ENCODE measurements around the gene MTCH1.

MTCH1 gene

DNA sequence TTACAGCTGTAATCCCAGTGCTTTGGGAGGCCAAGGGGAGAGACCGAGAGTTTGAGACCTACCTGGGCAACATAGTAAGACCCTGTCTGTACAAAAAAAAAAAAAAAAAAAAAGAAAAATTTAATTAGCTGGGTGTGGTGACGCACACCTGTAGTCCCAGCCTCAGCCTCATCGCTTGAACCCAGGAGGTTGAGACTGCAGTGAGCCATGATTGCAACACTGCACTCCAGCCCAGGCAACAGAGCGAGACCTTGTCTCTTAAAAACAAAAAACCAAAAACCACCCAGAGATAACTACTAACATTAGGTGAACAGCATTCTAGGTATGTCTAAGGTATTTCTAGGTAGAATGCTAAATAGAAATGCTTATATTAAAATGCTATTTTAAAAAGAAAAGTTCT lies 52.5 kb downstream of the MTCH1 start:
- DNase-seq (ENCODE audit: low read depth) = no peak
- no peak overlapping the region for H3K4me3 ChIP-seq (ENCODE audit: low read depth, low read length)

- no peak overlapping the region for H3K4me3 ChIP-seq (ENCODE audit: low read depth, low read length)
- no peak for DNase-seq (ENCODE audit: low read depth)
Observed at GRCh38 chr6:36933102-36933501, 52.9 kb downstream of the MTCH1 start.

GRCh38 chr6:36930483-36930882 lies 55.5 kb downstream of the MTCH1 start:
- no peak overlapping the region for H3K4me3 ChIP-seq (ENCODE audit: low read depth, low read length)
- DNase-seq (ENCODE audit: low read depth) = no peak

GRCh38 chr6:36929607-36930006 lies 56.4 kb downstream of the MTCH1 start:
- no peak overlapping the region for H3K4me3 ChIP-seq (ENCODE audit: low read depth, low read length)
- DNase-seq (ENCODE audit: low read depth) = peak; percentile 65

- DNase-seq (ENCODE audit: low read depth) = no peak
- H3K4me3 ChIP-seq (ENCODE audit: low read depth, low read length) = no peak overlapping the region
Observed at GRCh38 chr6:36929152-36929551, 56.8 kb downstream of the MTCH1 start.

- DNase-seq (ENCODE audit: low read depth) = no peak
- no peak overlapping the region for H3K4me3 ChIP-seq (ENCODE audit: low read depth, low read length)
Observed at GRCh38 chr6:36928547-36928918, 57.5 kb downstream of the MTCH1 start.

GRCh38 chr6:36927691-36928546 lies 58.1 kb downstream of the MTCH1 start:
- DNase-seq (ENCODE audit: low read depth) = no peak
- H3K4me3 ChIP-seq (ENCODE audit: low read depth, low read length) = no peak overlapping the region

- DNase-seq (ENCODE audit: low read depth) = no peak
- no peak overlapping the region for H3K4me3 ChIP-seq (ENCODE audit: low read depth, low read length)
Observed at GRCh38 chr6:36926708-36927513, 59.1 kb downstream of the MTCH1 start.

- no peak for DNase-seq (ENCODE audit: low read depth)
- H3K4me3 ChIP-seq (ENCODE audit: low read depth, low read length) = no peak overlapping the region
Observed at GRCh38 chr6:36925809-36926208, 60.2 kb downstream of the MTCH1 start.

DNA sequence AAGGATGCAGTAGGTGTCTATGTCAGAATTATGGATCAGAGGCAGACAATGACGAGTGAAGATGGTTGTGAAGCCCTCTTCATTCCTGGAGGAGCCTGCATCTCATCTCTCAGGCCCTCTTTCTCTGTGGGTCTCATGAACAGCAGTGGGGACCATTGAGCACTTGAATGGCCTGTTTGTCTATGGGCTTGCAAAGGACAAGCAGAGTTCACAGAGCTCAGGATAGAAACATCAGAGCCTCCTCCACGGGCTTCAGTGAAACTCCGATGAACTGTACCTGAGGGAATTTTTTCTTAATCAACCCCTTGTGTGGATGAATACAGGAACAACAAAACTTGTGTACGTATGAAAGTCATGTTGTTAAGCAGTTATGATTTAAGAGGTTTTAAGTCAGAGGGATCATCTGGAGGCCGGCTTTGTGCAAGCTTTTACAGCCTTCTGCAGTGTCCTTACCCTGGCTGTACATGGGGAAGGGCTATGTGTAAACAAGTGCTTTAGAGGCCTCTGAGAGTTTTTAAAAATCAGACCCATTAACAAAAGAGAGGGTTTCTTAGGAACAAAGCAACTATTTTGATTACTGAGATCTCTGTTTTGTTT lies 61.1 kb downstream of the MTCH1 start:
- no peak for DNase-seq (ENCODE audit: low read depth)
- H3K4me3 ChIP-seq (ENCODE audit: low read depth, low read length) = no peak overlapping the region

GRCh38 chr6:36924131-36924530 lies 61.9 kb downstream of the MTCH1 start:
- no peak overlapping the region for H3K4me3 ChIP-seq (ENCODE audit: low read depth, low read length)
- DNase-seq (ENCODE audit: low read depth) = peak; percentile 38

DNA sequence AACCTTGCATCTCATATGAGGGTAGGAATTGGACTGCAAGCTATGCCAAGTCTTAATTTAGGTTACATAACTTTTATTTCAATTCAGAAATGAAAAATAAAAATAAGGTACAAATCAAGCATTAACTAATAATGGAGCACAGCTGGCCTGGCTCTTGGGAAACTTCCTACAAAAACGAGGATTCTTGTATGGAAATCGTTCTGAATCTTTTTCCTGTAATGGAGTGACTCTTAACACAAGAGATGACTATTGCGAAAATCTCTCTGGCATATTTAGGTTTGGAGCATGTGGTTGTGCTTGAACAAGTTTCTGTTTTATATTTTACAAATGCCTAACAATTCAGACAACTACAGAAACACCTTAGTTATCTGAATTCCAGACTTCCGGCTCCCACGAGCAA lies 65.5 kb downstream of the MTCH1 start:
- no peak for DNase-seq (ENCODE audit: low read depth)
- H3K4me3 ChIP-seq (ENCODE audit: low read depth, low read length) = no peak overlapping the region

DNA sequence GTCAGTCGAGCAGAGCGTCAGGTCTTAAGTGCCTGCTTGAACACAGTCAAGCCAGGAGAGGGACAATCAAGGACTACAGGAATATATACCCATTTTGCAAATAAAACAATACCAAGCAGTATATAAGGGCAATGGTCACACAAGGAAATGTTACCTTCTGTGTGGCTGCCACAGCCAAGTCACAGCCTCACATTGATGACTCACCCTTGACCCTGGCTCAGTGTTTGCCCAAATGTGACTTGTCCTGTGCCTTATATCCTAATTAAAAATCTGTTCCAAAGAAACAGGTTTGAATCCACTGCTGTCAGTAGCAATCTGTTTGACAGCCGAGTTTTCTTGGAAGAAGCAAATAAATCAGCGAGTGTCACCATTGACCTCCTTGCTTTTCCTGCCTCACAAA lies 65.9 kb downstream of the MTCH1 start:
- DNase-seq (ENCODE audit: low read depth) = no peak
- H3K4me3 ChIP-seq (ENCODE audit: low read depth, low read length) = no peak overlapping the region

All from skeletal muscle cell (primary cell).